ENCODE data around the gene FOXJ3. TPM values are rescaled to one million over a fixed set of nuclear protein-coding genes. Genes with fewer than 3 reads are reported as not detected.

Gene FOXJ3
- total and polyA plus RNA-seq, 2 of the 13 experiments (the other 11 are each of a cell fraction or from before 2014, with no cell fraction given) = 16.6 to 48.5 TPM

DNA sequence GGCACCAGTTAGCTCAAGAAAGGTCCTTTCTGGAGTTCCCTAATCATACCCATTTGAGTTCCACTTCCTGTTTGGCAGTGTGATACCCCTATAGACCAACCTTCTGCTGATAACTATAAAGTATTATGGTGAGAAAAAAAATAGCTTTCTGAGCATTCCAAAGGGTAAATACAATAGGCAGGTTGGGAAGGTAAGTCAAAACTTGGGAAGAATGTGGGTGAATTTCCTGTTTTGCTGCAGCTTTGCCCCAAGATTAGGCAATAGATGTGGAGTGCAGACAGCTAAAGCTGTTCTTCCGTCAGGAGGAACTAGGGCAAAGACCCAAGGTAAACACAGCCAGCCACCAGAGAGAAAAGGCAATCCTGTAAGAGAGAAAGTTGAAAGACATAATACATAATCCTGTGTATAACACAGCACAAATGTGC is 120.6 kb downstream of the FOXJ3 start (continued):
- TF ChIP-seq, protein P1, sequence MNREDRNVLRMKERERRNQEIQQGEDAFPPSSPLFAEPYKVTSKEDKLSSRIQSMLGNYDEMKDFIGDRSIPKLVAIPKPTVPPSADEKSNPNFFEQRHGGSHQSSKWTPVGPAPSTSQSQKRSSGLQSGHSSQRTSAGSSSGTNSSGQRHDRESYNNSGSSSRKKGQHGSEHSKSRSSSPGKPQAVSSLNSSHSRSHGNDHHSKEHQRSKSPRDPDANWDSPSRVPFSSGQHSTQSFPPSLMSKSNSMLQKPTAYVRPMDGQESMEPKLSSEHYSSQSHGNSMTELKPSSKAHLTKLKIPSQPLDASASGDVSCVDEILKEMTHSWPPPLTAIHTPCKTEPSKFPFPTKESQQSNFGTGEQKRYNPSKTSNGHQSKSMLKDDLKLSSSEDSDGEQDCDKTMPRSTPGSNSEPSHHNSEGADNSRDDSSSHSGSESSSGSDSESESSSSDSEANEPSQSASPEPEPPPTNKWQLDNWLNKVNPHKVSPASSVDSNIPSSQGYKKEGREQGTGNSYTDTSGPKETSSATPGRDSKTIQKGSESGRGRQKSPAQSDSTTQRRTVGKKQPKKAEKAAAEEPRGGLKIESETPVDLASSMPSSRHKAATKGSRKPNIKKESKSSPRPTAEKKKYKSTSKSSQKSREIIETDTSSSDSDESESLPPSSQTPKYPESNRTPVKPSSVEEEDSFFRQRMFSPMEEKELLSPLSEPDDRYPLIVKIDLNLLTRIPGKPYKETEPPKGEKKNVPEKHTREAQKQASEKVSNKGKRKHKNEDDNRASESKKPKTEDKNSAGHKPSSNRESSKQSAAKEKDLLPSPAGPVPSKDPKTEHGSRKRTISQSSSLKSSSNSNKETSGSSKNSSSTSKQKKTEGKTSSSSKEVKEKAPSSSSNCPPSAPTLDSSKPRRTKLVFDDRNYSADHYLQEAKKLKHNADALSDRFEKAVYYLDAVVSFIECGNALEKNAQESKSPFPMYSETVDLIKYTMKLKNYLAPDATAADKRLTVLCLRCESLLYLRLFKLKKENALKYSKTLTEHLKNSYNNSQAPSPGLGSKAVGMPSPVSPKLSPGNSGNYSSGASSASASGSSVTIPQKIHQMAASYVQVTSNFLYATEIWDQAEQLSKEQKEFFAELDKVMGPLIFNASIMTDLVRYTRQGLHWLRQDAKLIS (CRISPR knock-in tag; IDR thresholded peaks at IDR 0.05) = no peak
- TF ChIP-seq EEA1 (CRISPR knock-in tag; IDR thresholded peaks at IDR 0.05; ENCODE audit: borderline replicate concordance) = no peak
- TF ChIP-seq, protein P2, sequence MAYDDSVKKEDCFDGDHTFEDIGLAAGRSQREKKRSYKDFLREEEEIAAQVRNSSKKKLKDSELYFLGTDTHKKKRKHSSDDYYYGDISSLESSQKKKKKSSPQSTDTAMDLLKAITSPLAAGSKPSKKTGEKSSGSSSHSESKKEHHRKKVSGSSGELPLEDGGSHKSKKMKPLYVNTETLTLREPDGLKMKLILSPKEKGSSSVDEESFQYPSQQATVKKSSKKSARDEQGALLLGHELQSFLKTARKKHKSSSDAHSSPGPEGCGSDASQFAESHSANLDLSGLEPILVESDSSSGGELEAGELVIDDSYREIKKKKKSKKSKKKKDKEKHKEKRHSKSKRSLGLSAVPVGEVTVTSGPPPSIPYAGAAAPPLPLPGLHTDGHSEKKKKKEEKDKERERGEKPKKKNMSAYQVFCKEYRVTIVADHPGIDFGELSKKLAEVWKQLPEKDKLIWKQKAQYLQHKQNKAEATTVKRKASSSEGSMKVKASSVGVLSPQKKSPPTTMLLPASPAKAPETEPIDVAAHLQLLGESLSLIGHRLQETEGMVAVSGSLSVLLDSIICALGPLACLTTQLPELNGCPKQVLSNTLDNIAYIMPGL (CRISPR knock-in tag; IDR thresholded peaks at IDR 0.05; ENCODE audit: borderline replicate concordance in 1 of 2, low read depth in 1 of 2) = no peak
- TF ChIP-seq, protein P3, sequence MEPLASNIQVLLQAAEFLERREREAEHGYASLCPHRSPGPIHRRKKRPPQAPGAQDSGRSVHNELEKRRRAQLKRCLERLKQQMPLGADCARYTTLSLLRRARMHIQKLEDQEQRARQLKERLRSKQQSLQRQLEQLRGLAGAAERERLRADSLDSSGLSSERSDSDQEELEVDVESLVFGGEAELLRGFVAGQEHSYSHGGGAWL (CRISPR knock-in tag; IDR thresholded peaks at IDR 0.05) = no peak
- TF ChIP-seq FOXM1 (CRISPR knock-in tag; IDR thresholded peaks at IDR 0.05) = no peak
- TF ChIP-seq FLYWCH1 (CRISPR knock-in tag; IDR thresholded peaks at IDR 0.05) = no peak
- TF ChIP-seq, protein P4, sequence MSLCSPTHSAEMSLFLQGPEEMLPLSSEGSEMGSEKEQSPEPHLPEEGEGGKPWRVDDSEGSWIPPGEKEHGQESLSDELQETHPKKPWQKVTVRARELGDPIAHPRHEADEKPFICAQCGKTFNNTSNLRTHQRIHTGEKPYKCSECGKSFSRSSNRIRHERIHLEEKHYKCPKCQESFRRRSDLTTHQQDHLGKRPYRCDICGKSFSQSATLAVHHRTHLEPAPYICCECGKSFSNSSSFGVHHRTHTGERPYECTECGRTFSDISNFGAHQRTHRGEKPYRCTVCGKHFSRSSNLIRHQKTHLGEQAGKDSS (CRISPR knock-in tag; IDR thresholded peaks at IDR 0.05; ENCODE audit: borderline replicate concordance, low read depth) = 0 out of 2 replicates have a peak, but pooled peaks have one; percentile 16
- no peak for TF ChIP-seq ZNF260 (CRISPR knock-in tag; IDR thresholded peaks at IDR 0.05; ENCODE audit: borderline replicate concordance, low read depth)
- peak; percentile 69; the same call in 1 of the 2 replicates for TF ChIP-seq CREM (IDR thresholded peaks at IDR 0.05)
- TF ChIP-seq CREM (CRISPR knock-in tag; IDR thresholded peaks at IDR 0.05) = no peak
- no peak for TF ChIP-seq MTF1 (CRISPR knock-in tag; IDR thresholded peaks at IDR 0.05)
- 0 out of 2 replicates have a peak, but pooled peaks have one; percentile 56 for TF ChIP-seq FOXJ3 (CRISPR knock-in tag; IDR thresholded peaks at IDR 0.05; ENCODE audit: borderline replicate concordance)
- TF ChIP-seq KDM2A (CRISPR knock-in tag; IDR thresholded peaks at IDR 0.05; ENCODE audit: borderline replicate concordance, low read depth) = no peak
- TF ChIP-seq TCF7 (IDR thresholded peaks at IDR 0.05; ENCODE audit: low read depth) = peak; percentile 61; the same call in 1 of the 2 replicates
- no peak for TF ChIP-seq SPEN (CRISPR knock-in tag; IDR thresholded peaks at IDR 0.05; ENCODE audit: low read depth)
- TF ChIP-seq, protein P5, sequence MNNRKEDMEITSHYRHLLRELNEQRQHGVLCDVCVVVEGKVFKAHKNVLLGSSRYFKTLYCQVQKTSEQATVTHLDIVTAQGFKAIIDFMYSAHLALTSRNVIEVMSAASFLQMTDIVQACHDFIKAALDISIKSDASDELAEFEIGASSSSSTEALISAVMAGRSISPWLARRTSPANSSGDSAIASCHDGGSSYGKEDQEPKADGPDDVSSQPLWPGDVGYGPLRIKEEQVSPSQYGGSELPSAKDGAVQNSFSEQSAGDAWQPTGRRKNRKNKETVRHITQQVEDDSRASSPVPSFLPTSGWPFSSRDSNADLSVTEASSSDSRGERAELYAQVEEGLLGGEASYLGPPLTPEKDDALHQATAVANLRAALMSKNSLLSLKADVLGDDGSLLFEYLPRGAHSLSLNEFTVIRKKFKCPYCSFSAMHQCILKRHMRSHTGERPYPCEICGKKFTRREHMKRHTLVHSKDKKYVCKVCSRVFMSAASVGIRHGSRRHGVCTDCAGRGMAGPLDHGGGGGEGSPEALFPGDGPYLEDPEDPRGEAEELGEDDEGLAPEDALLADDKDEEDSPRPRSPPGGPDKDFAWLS (CRISPR knock-in tag; IDR thresholded peaks at IDR 0.05; ENCODE audit: borderline replicate concordance) = no peak
- TF ChIP-seq XBP1 (CRISPR knock-in tag; IDR thresholded peaks at IDR 0.05) = no peak
- TF ChIP-seq, protein P6, sequence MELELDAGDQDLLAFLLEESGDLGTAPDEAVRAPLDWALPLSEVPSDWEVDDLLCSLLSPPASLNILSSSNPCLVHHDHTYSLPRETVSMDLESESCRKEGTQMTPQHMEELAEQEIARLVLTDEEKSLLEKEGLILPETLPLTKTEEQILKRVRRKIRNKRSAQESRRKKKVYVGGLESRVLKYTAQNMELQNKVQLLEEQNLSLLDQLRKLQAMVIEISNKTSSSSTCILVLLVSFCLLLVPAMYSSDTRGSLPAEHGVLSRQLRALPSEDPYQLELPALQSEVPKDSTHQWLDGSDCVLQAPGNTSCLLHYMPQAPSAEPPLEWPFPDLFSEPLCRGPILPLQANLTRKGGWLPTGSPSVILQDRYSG (CRISPR knock-in tag; IDR thresholded peaks at IDR 0.05) = no peak
- peak; percentile 53; the same call in 1 of the 2 replicates for TF ChIP-seq NR2F2 (IDR thresholded peaks at IDR 0.05; ENCODE audit: borderline replicate concordance, low read depth)
- 0 out of 2 replicates have a peak, but pooled peaks have one; percentile 60 for TF ChIP-seq ZMYM2 (CRISPR knock-in tag; IDR thresholded peaks at IDR 0.05)
- TF ChIP-seq PRMT3 (CRISPR knock-in tag; IDR thresholded peaks at IDR 0.05; ENCODE audit: borderline replicate concordance, low read depth) = no peak
